Right lung (tissue), 5 donors: ENCODE results near the gene KDELR3. TPM values are rescaled to one million over a fixed set of nuclear protein-coding genes. Genes with fewer than 3 reads are reported as not detected.
A peak's percentile ranks its signal among the peaks of the same experiment; 100 is the strongest.

Experiments
- DNase-seq, 2 donors: peaks; one replicate each; pipeline ENCODE4 v3.0.0-alpha.2; 2013
- polyA plus RNA-seq, 5 donors: library from polyadenylated mRNA; unstranded; fragments of 120-200 nt; gene quantifications; one replicate each; pipeline versions ENCODE4 v1.2.1 to v1.2.3, GENCODE V29; 2013; ENCODE audit warnings: inconsistent platforms in 1 of 5, low replicate concordance in 1 of 5; ENCODE audit not compliant: insufficient read length in 5 of 5, insufficient read depth in 1 of 5

Gene KDELR3
- polyA plus RNA-seq, 5 donors, result 6.2 to 9.5 (median 7.2) TPM

DNA sequence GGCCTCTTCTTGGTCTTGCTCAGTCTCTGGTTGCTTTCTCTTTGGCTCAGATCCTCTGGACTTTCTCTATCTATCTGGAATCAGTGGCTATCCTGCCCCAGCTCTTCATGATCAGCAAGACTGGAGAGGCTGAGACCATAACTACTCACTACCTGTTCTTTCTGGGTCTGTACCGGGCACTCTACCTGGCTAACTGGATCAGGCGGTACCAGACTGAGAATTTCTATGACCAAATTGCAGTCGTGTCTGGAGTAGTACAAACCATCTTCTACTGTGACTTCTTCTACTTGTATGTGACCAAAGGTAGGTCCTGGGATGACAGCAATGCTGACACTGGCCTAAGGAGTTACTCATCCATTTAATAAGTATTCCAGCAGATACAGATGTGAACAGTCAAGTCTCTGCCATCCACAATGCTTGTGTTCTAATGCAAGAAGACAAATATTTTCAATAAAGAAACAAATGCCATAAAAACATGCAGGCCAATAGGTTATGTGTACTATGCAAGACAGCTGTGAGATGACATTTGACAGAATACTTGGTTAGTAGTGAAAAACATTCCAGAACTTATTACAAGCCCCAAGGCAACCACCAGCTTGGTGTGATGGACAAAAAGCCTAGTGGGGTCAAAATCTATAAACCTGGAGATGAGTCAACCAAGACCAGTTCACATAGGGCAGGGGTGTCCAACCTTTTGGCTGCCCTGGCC is 13.4 kb downstream of the KDELR3 start:
- DNase-seq, result no peak

DNA sequence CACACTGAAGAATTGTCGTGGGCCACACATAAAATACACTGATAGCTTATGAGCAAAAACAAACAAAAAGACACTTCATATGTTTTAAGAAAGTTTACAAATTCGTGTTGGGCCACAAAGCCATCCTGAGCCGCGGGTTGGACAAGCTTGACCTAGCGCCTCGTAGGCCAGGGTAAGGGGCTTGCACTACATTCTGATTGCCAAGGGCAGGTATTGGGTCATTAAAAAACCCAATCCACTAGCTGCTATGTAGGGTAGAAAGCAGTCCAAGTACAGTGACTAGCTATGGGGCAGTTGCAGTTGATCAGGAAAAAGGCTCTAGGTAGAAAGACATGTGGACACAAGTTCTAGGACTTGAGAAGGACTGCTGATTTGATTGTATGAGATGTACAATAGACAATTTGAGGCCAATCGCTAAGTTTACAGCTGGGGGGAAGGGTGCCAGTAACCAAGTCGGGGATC is 14.0 kb downstream of the KDELR3 start:
- DNase-seq, result no peak

DNA sequence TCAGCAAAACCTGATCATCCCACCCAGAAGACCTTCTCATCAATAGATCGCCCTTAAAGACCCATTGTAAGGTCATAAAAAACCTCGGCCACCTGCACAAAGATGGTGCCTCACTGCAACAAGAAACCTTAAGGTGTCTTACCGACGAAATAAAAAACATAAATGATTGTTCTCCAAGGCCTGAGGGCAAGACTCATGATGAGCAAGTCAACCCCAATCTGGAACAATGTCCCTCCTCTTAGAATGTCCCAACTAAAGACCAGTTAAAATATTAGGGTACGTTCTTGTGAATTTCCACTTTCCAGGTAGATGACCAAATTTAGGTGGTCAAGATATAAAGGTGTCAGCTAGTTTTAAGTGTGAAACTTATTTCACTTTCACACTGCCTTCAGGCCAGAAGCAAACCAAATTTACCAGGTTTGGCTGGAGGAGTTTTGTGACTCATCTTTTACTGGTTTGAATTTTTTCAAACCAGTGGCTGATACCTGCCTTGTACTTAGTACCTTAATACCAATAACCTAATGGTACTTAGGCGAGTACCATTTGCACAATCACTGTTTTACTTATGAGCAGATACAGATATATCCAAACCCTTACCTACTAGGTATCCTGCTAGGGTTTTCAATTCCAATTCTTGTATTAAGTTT is 14.9 kb downstream of the KDELR3 start:
- DNase-seq, result no peak

DNA sequence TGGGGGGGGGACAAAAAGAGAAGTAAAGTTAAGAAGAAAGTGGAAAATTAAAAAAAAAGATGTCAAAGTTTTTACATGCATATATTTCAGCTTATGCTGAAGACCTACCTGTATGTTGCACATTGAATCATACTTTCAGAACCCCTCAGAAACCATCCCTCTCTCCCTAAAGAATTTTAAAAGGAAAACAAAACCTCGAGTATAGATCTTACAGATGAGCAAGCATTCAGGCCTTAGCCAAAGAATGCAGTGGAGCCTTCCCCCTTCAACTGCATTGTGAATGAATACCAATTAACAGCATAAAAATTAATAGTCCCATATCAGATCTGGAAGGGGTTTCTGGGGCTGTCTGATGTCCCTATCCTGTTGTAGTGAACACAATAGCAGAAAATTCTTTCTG is 16.3 kb downstream of the KDELR3 start:
- no peak for DNase-seq

DNA sequence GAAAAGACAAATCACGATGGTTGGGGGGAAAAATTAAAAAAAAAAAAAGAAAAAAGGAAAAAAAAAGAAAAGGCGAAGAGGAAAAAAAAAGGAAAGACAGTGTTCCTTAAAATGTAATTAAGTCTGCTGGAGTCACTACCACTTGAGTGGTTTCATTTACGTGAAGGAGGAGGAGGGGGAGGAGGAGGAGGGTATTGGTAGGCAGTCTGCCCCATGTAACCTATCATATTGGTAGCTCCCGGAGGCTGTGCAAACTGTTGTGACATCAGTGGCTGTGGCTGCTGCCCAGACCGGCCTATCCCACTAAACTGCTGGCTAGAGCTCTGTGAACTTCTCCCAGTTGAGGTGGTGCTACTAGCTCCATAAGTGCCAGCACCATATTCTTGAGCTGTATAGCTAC is 17.9 kb downstream of the KDELR3 start:
- DNase-seq, result no peak

DNA sequence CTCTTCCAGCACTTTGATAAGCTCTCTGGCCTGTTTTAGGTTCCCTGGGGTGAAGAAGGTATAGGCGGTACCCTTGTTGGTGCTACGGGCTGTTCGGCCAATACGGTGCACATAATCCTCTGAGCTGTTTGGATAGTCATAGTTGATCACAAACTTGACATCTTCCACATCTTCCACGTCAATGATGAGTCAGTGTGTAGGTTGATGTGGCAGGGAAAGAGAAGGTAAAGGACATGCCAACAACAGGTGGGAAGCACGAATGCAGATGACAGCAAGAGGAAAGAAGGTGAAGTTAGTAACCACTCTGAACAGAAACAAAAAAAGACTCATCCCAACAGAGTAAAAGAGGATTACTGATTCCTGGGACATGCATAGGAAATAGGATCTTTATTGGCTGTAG is 20.1 kb downstream of the KDELR3 start:
- DNase-seq, result no peak

DNA sequence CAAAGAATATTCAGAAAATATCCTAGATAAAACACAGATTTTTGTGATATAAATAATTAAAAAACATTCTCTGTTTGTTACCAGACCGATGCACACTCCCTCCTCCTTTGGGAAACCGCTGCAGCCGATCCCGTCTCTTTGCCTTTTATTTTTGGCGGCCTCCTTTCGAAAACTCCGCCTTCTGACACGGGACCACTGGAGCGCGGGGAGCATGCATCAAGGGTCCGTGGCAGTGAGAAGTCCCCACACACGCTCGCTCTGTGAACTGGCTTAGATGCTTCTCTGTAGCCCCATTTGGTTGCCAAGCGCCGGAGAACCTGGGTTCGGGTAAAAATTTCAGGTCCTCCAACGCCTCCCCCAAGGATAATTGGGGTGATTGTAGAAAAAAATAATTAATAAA is 21.2 kb downstream of the KDELR3 start:
- no peak for DNase-seq

DNA sequence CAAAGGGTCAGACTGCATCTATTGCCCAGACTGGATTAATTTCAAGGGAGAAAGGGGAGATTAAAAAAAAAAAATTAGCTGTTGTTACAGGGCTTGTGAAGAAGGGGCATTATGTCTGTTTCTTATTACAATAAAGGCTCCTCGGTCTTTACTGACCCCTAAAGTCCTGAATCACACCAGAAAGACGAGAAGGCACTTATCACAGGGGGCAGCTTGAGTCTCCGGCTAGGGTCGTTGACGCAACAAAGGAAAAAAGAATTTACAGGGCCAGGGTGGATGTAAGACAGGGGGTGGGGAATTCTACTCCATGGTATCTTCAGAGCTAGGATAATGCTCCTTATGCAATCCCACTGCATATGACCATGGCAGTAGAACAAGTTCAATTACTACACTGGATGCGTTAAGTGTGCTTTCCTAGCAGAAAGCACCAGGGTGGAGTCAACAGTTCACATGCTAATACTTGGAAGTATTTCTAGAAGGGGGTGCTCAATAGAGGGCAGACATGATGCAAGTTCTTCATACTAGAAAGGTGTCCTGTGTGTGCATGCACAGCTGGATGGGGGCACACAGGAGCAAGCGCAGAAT is 21.8 kb downstream of the KDELR3 start:
- DNase-seq, result no peak

DNA sequence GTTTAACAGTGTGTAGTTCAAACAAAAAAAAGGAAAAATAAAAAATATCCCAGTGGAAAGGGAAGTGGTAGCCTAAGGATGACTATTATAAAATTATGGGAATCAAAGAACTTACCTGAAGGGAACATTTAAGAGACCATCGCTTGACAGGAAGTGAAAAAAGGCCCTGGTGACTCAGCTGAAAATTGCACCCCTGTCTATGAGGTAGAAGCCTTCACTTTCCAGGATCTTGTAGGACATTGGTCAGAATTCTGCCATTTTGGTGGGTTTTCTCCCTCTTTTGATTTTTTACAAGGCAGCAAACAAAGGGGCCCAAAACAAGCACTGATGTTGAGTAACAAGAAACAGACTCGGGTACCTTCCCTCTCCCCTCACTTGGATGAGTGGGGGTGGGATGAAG is 22.6 kb downstream of the KDELR3 start:
- DNase-seq, result no peak

DNA sequence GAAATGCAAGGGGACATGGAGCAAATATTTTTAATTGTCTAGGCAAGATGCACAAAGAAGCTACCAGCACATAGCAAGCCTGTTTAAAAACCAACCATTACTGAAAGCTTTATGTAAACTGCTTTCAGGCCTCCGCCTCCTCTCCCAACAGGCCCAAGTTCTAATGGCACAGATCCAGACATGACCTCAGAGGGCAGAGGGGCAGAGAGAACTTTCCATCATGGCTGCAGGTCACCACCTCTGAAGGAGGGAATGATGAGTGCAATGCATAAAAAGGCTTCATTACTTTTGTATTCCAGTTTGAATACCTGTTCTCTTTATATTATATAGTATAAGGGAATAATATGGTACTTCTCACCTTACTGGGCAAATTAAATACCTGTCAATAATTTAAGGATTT is 23.0 kb downstream of the KDELR3 start:
- DNase-seq, result peak in 1 of 2 donors; percentile 51

DNA sequence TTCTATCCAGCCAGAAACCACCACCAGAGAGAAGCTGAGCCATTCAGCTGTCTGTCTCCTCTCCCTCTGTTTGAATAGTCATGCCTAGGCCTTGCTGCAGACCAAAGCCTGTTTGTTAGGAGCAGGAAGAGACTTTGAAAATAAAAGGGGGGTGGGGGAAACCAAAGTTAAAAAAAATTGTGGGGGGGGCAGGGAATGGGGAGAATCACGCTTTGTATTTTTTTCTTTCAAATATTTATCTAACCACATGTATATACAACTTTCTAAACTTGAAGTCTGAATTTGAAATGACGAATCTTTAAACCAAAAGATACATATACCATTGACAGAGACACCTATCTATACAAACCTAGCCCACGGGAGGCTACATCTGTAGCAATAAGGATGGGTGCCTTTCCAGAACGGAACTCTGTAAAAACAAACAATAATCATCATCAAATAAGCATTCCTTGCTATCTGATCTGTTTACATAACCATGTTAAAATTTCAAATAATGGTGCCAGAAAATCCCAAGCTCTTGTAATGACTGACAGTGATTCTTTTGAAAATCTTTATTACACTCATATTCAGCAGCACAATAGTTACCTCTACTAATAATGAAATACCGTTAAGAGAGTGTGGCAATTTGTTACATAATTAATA is 23.9 kb downstream of the KDELR3 start:
- DNase-seq, result no peak

DNA sequence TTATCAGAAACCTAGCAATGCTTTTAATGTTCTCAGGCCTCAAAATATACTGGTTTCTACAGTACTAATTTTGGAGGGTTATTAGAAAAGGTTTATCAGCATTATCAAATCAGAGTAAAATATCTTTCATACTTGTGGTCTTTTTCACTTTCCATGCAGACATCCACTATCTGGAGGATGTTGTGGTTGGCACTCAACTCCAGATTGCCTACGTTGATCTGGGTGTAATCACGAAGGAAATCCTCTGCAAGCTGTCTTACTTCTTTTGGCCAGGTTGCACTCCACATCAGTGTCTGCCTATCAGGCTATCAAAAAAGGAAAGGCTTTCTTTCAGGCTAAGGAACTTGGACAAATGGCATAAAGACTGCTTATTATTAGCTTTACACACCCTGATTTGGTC is 26.6 kb downstream of the KDELR3 start:
- DNase-seq, result no peak

DNA sequence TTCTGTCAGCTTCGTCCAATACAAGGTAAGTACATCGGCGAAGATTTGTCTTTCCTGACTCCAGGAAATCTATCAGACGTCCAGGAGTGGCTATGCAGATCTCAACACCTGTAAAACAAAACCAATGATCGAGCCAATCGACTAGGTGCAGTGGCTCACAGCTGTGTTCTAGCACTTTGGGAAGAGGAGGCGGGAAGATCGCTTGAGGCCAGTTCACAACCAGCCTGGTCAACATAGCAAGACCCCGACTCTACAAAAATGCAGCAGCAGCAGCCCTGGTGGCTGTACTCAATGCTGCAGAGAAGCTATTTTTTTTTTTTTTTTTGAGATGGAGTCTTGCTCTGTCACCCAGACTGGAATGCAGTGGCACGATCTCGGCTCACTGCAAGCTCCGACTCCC is 27.0 kb downstream of the KDELR3 start:
- DNase-seq, result no peak

DNA sequence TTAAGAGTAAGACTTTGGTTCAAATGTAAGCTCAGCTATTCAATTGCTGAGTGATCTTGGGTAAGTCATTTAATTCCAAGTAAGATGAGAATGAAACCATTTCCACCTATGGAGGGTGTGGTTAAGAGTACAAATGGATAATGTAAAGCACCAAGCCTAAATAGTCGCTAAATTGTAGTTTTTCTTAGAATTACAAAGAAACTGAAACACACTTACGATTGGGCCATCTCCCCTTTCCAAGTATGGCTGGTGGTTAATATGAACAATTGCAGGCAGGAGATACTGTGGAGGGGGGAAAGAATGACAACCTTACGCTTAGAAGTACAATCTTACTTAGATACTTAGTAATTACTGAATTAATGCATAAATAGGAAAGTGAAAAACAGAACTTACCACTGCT is 30.0 kb downstream of the KDELR3 start:
- DNase-seq, result no peak

DNA sequence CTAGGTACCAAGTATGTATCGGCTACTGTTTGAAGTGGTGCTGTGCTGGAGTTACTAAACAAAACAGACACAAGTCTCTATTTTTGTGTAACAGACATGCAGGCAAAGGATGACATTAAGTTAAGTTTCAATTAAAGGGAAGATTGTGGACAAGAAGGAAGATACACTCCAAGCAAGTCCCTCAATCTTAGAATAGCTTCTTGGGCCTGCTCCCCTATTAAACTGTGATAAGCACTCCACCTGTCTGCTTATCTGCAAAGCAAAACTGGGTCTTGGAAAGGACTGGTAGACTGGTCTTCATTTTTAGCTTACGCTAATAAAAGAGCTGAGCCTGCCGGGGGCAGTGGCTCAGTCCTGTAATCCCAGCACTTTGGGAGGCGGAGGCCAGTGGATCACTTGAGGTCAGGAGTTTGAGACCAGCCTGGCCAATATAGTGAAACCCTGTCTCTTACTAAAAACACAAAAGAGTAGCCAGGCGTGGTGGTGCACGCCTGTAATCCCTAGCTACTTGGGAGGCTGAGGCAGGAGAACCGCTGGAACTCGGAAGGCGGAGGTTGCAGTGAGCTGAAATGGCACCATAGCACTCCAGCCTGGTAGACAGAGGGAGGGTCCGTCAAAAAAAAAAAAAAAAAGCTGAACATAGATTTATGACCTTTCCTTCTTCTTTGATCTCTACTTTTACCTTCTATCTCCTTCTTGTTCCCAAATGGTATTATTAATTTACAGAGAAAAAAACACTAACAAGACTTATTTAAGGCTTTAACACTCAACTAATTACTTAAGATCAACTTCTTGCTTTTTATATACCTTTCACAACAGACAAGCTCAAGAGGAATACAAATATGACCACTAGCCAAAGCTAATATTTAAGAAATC is 34.1 kb downstream of the KDELR3 start:
- DNase-seq, result no peak

DNA sequence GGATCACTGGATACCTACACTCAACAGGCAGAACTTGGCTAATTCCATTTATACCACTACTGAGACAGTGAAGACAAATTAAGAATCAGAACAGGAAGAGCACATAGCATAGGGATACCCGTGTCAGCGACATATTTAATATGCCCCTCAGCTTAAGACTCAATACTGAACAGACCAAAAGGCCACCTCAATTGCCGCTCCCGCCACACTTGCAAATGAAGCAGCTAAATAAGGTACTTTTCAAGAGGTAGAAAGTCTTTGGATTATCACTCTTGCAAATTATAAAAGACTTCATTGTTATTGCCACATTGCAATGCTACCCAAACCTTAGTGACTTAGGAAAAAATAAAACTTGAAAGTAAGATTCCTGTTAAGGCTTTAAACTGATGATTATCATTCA is 35.1 kb downstream of the KDELR3 start:
- no peak for DNase-seq

DNA sequence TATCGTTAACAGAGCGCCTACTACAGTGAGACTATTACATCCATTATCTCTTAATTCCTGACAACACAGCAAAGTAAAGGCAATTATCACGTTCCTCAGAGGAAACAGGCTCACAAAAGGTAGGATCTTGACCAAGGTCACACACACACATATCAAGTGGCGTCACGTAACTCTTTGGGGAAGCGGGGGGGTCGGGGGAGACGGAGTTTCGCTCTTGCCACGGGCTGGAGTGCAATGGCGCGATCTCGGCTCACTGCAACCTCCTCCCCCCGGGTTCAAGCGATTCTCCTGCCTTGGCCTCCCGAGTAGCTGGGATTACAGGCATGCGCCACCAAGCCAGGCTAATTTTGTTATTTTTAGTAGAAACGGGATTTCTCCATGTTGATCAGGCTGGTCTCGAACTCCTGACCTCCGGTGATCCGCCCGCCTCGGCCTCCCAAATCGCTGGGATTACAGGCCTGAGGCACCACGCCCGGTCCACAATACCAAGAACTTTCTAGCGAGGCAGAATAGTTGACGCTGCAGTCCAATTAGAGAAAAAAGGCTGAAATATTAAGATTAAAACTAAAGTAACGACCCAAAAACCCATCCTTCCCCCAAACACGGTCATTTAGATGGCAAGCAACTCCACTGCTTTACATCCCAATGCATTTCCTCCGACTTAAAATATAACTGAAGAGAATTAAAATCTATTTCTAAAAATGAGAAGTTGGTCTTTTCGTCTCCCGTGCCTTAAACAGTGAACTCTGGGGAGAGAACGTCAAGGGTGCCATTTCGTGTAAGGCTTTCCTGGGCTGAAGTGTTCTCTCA is 37.0 kb downstream of the KDELR3 start:
- DNase-seq, result no peak

DNA sequence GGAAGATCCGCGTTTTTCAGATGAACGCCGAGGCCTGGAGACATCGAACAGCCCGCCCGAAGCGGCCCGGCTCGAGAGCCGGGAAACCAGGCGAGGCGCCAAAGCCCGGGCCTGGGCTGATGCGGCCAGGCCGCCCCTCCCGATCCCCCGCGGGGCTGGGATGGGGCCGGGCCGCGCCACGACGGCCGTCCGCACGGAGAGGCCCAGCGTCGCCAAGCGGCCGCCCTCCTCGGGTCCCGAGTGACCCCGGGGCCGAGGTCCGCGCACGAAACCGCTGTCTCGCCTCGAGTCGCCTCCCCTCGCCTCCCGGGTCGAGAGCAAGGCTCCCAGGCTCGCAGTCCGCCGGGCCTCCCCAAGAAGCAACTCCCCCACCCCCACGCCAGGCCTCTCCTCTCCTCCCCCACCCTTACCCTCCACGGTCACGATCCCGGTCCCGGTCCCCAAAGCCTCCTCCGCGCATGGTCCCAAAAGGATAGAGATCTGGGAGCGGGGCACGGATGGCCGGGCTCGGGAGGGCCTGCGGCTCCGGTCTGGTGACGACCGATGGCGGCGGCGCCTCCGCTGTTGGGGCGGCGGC is 37.7 kb downstream of the KDELR3 start:
- DNase-seq, result peak; percentile 83 to 90

DNA sequence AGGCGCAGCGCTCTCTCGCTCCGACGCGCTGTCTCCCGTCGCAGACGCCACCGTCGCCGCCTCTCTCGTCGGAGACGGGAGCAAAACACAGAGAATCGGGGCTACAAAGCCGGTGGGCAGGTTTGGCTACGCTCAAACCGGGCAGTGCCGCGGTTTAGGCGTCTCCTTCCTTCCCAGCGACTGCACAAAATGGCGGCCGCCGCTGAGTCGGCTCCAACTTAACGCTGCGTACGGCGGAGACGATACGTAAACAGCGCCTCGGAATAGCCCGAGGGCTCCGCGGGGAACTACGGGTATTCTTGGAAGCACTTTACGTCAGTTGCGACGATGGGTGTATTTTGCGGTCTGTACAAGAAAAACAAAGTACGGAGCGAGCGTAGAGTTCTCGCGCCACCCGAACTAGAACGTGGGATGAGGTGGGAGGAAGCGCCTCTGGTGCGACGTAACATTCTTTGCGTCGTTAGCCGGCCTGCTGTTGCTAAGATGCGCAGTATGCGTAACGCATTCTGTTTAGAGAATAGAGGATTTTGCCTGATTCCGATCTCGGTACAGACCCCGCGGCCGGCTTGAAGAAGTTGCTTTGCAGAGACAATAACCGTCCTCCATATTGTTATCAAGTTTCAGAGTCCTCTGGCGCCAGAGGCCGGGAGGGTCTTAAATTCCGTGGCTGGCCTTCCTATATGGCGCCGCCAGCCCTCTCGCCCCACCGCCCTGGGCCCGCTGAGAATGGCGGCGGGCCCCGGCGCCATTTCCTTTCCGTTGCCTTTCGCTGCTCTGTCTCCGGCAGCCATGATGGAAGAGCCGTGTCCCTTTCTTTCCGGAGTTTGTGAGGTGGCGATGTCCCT is 38.4 kb downstream of the KDELR3 start, which contains the start of gene DDX17:
Gene DDX17 (minus strand): TSS at position 194 of the 845 bp plus-strand sequence.
- peak; percentile 99 for DNase-seq
